ENCODE data around the gene NRP2.

GRCh38 chr2:205706769-205707381 is 24.6 kb downstream of the NRP2 start:
- no peak for TF ChIP-seq POLR2A (IDR thresholded peaks at IDR 0.05; ENCODE audit: low read length)
- TF ChIP-seq GATA1 (IDR thresholded peaks at IDR 0.05; ENCODE audit: low read depth, low read length), result no peak

Measured in erythroblast (primary cell).